ENCODE measurements around the gene DNAJB13.
A peak's percentile ranks its signal among the peaks of the same experiment; 100 is the strongest.

The DNAJB13 gene

DNA sequence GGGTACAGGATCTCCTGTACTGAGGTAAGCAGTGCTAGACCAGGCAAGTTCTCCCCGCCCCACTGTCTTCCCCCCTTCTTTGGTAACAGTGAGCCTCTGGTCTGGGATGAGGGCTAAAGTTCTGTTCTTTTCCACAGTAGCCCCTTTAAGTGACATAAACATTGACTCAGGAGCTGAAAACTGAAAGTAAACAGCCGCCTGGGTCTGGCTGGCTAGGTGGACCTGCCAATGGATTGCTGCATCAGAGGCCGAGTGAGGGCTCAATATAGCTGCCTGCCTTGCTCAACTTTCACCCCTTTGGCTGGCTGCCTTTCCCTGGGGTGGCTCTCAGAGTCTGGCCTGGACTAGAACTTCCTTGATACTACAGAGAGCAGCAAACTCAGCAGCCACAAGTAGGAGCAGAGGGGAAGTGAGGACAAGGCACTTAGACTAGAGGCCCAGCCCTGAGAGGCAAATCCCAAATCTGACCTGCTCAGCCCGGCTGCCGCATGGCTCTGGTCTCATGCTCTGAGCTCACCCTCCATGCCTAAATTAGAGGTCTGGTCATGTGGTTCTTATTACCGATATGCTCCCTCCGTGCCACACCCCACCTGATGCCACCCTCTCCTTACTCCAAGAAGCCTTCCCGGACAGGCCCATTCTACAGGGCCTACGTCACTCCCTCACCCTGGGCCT, 67.6 kb downstream of the DNAJB13 start:
- DNase-seq: no peak

GRCh38 chr11:74019104-74019738, 68.4 kb downstream of the DNAJB13 start:
- DNase-seq: no peak

DNA sequence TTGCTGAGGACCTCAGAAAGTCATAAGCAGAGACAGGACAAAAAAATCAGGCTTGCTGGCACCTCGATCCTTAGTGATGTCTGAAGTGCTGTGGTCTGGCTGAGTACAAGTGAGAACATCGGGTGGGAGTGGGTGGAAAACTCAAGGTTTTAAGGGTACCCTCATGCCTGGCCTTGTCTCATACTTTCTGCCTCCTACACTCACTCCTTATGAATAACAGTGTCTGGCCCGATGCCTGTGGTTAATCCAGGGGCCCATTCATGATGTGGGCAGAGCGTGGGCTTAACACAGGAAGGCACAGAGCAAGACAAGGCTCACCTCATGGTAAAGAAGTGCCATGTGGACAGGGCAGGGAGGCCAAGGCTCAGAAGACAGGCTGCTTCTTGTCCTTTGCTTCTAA, 69.0 kb downstream of the DNAJB13 start:
- peak; percentile 79 for DNase-seq
